ENCODE measurements around the gene HEPHL1.

The HEPHL1 gene

DNA sequence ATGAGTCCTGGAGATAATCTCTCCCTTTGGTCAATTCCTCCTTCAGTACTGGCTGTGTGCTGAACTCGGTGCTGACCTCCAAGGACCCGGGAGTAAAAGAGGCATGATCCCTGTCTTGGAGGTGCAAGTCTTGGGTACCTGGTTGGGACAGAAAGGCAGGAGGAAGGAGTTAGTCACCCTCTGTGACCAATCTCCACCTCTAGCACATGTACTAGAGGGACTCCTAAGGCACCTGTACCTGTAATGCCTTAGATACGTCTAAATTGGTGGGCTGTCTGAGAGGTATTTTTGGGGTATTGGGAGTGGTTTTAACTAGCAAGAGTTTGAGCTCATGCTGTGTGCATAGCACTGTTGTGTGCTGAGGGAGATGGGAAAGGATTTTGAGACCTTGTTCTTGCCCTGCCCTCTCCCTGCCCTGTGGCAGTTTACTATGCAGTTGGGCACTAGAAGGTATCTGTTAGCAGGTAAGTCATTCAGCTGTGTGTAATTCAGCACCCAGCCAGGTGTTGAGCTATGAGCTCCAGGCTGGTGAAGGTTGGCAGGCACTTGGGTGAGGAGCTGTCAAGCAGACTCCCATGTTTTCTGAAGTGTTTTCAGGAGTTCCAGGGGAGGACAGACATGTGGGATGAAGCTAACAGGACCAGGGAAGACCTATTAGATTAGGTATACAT, 110.0 kb downstream of the HEPHL1 start:
- DNase-seq: no peak

DNA sequence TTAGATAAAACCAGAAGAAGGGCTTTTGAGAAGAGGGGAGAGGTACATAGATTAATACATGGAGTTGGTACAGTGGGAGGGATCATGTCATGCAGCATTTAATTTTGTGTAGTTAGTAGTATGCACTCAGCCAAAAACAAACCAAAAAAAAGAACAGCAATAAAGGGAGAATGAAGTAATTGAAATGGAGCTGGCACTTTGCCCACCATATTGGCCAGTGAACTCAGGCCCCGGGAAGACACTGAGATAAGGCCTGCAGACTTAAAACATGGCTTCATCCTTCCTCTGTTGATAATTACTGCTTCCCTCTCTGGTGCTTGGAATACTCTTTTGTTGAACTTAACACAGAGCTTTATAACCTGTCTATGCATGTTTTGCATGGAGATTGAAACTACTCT, 110.6 kb downstream of the HEPHL1 start:
- DNase-seq: no peak

DNA sequence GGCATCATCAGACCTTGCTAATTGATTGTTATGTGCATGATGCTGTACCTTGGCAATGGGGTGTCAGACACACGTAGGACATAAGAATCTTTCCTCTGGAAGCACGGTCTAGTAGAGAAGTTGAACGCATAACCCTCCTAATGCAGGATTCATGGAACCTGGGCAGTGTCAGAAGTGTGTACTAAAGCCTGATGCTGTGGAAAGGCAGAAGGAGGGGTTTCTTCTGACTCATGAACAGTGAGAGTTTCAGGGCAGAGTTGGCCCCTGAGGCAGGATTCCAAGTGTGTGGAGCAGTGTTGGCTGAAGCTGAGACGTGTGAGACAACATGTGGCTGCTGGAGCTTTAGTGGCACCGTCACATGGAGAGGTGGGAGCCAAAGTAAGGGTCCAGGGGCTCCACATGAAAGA, 111.0 kb downstream of the HEPHL1 start:
- no peak for DNase-seq

DNA sequence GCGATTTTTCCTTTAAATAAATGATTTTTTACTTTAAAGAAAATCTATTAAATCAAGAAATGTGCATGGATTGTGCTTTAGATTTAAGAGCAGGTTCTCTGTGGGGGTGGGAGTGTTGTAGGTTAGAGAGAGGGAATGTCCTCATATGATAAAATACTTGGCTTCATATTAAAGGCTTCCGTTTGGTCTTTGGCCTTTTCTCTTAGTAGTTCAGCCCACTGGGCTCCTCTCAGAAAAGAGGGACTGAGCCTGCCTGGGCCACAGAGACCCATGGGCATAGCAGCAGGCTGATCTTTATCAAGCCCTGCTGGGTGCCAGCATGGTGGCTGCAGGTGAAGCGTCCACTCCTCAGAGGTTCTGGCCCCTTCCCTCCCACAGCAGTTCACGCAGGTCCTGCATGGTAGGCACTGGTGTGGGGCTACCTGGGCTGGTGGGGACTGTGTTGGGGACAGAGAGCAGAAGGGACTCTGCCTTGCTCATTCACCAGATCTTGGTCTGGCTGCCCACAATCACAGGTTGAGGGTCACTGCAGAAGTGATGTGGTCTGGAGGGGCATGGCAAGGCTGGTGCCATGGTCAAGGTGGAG, 111.8 kb downstream of the HEPHL1 start:
- DNase-seq: no peak

DNA sequence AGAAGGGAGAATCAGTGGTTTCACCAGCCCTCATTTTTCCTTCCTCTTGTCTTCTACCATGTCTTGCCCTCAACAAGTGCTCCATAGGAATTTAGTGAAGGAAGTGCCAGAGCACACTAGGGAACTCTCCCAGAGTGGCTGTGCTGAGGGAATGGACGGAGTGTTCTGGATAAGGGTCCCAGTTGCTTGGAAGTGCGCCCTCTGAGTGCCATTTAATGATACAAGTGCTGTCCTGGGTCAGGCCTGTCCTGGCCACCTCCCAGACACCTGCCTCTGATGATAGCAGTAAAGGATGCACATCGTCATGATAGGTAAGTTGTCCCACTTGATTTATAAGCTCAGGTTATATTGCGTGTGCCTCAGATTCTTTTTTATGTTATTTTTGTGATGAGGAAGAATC, 112.6 kb downstream of the HEPHL1 start:
- DNase-seq: no peak

DNA sequence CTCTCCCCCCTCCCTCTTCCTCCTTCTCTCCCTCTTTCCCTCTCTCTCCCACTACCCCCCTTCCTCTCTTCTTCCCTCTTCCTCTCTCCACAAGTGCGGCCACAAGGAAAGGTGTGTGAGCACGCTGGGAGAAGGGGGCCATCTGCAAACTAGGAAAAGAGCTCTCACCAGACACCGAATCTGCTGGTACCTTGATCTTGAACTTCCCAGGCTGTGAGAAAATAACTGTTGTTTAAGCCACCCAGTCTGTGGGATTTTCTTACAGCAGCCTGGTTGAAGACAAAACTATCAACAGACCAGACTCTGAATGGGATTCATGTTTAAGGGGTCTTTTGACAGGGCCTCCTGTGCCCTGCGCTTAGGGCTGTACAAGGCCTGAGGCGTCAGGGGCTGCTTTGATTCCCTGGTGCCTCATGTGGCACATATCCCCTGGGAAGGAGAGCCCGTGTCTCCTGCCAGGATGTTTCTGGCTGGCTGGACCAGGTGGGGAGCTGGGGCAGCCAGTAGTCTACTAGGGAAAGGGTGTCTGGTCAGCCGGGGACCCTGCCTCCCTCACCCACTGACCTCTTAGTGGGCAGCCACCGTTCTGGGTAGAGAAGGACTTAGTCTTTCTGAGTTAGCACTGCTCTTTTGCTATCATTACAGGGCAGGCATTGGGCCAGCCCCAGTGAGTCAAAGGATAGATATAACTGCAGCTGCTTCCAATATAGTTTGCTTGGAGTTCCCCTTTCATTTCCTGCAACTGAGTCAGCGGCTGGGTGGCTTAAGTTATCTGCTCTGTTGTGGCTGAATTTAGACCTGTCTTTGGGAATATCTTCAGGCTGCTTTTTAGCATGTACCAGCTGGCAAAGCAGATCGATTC, 113.7 kb downstream of the HEPHL1 start:
- DNase-seq: no peak

DNA sequence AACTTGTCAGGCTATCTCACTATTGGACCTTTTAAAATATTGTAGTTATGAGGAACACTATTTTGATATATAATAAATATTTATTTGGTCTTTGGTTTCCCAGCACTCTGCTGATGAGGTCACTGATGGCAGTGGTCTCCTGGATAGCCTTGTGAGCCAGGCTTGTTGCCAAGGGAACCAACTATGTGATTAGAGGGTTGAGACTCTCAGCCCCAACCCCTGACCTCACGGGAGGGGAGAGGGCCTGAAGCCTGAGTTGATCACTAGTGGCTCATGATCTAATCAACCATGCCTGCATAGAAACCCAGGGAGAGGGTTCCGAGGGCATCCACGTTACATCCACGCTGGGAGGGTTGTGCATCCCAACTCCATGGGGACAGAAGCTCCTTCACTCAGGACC, 118.3 kb downstream of the HEPHL1 start:
- DNase-seq: no peak

DNA sequence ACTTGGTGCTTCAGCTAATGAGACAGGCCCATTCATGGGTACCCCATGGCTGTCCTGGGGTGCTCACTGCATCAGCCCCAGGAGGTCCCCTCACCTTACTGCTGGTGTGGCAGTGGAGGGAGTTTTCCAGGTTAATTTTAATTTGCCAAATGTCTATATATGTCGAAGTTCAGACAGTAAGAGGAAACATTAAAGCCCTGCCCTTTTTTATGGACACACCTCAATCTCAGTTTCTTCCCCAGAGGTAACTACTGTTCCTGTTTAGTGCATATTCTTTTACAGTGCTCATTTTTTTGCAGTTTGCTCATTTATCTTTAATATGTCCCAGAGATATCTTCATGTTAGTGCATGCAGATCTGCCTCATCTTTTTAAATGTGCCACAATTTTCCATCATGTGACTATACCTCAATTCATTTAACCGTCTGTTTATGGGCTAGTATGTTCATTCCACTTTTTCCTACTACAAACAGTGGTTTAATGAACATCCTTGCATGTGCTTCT, 119.1 kb downstream of the HEPHL1 start:
- no peak for DNase-seq

DNA sequence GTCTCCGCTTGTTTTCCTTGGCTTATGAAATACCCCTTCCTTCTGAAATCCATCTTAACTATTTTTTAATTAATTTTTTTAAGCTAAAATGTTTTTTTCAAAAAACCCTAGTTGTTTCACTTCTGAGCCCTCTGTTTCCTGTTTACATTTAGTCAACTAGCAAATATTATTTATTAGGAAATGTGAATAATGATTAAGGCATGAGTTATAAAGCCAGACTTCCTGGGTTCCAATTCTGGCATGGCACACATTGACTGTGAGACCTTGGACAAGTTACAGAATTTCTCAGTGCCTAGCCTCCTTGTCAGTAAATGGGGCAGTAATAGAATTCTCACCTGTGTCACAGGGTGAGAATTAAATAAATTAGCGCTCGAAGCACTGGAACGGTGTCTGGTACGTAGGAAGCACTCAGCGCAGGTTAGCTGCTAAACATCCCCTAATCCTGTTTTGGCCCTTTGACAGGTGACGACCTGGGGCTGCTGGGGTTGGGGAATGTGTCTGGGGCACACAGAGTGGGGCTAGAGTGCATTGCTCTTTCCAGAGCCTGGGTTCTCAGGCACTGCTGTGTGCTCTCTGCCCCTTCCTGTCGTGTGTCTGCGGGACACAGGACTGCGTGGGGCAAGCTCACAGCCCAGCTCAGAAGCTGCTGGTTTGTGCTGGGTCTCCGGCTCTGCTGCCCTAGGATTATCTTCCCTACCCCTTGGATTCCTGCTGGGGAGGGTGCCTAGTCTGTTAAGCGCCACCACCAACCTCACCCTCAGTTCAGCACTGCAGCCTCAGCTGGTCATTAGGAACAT, 120.6 kb downstream of the HEPHL1 start:
- DNase-seq: no peak

DNA sequence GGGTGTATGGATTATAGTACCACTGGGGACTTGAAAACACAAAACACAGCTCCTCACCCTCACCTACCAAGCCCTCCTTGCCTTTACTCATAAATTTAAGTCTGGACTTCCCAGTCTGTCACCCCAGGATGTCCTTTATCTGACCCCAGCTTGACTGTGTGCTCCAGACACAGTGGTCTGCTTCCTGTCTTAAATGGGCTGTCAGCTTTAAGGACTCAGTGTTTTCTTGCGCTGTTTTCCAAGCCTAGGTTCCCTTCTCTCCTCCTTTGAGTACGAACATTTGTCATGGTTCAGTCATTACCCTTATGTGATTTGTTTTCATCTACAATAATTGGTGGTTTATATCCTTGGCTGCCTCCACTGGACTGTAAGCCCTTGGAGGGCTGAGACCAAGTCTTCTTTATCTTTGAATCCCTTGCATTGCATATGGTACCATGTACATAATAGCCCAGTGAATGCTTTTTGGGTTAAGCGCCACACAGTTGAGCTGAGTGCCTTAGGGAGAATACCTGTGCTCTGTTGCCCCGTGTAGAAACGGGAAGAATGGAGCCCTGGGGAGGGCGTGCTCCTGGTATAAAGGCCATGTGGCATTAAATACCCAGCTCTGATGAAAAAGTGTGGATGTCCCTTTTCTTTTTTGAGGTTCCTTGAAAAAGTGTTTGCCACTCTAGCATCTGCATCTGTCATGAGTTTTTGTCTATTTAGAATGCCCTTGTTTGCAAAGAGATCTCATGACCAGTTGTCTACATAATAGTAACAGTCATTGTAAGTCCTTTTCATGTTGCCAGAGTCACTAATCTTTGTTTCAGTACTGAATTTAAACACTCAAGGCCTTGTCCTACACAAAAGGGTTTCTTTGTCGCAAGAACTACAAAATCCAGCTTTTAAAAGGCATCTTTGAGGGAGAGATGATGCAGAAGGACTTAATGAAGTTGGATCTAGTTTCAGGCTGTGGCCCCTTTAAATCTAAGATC, 121.4 kb downstream of the HEPHL1 start:
- no peak for DNase-seq

DNA sequence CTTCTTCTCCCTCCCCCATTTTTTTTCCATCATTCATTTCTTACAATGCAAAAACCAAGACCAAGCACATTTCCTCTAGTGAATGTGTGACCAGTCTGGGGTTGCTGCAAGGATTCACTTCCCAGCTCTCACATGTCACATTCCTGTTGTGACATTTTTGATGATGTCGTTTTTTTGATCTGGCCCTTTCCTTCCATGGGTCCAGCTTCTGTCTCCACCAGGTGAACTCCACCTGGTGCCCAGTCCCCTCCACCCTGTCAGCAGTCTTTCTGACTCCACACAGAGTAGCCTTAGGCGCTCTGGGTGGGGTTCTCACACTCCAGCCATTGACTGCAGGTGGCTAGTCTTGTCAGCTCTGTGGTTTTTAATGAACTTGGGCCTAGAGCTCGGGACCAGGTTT, 123.1 kb downstream of the HEPHL1 start:
- DNase-seq: no peak

DNA sequence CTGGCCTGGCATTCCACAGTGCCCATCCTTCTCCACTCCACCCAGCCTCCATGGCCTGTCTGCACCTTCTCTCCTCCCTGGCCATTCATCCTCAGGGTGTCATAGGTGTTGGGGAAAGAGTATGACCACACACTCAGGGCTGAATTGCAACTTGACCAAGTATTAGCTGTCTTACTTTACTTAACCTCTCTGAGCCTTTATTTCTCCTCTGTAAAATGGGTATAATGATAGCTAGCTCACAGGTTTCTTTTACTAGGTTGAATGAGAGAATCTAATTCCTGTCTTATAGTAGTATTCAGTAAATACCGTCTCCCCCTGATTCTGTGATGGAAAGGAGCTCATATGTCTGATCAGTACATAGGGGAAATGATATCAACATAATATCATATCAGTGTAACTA, 123.5 kb downstream of the HEPHL1 start:
- DNase-seq: no peak

DNA sequence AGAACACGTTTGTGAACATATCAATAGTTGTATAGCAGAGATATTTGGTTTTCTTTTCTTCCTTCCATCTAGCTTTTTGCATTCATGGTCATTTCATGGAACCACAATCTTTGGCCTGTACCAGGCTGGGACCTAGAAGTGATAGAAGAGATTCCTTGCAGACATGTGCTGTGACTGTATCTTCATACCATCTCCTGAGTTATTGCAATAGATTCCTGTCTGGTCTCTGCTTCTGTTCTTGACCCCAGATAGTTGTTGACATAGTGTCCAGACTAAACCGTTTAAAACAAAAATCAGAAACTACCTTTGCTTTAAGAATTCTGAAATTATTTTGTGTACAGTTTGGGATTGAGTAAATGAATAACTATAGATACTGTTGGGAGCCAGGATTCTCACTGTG, 124.3 kb downstream of the HEPHL1 start:
- DNase-seq: no peak

DNA sequence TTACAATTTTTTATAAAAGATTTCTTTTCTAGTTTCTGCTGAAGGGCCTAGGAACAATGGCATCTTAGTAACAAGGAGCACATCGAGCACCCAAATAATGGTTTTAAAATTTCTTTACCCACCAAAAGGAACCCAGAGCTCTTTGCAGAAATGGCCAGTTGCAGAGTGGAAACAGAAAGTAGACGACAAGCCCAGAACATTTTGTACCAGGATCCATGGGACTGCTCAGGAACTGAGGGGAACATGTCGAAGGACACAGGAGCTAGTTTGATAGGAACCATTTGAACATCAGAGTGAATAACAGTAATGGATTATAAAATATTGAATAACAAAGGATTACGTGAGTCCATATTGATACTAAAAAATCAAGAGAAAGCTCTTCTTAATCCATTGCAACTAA, 124.8 kb downstream of the HEPHL1 start:
- DNase-seq: no peak

DNA sequence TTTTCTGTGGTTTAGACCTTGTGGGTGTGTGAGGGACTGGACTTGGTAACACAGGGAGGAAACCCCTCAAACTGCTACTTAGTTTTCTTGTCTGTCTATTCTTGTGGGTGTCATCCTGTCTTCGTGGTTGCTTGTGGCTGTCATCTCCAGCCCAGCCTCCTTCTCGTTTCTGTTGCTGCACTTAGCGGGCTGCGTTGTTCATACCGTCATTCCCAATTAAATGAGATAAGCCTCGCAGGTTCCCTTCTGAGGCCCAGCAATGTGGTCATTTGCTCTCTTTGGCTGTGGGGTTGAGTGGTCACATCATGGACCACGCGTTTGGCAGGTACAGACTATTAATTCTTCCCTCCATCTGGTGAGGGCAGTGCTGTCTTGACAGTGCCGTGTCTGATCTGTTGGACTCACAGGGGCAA, 126.3 kb downstream of the HEPHL1 start:
- DNase-seq: no peak

DNA sequence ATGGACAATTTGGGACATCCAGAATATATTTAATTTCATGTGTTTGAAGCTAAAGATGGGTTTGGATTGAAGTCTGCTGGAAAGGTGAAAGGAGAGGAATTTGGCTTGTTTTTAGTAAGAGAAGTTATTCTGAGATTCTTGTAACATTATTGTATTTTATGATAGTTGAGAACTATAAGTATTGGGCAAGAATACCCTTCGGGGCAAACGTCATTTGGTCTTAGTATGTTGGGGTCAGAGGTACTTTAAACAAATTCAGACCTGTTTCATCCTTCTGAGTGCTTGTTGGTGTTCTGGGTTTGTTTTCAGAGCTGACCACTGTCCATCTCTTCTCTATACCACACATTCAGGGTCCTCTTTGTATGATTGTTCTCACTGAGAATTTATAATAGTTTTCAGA, 127.0 kb downstream of the HEPHL1 start:
- no peak for DNase-seq

DNA sequence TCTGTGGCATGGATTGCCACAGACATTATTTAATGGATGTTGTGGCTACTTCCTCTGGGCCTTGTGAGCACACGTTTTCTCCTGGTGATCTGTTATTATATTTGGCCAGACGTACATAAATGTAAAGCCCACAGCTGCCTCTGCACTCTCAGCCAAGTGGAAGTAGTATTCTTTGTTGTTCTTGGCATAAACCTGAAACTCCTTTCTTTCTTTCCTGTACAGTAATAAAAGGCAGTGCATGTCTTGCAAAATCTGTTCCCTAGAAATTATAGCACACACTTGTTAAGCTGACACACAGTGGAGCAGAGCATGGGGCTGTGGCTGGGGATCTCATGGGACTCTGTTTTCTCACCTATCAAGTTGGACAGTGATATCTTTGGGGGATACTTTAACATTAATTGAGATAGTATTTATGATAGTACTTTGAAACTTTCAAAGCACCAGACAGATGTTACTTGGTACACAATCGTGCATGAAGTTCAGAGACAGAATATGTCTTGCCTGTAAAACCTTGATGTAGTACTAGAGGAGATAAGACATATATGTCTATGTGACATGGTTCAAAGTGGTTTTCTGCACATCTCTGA, 128.4 kb downstream of the HEPHL1 start:
- no peak for DNase-seq

DNA sequence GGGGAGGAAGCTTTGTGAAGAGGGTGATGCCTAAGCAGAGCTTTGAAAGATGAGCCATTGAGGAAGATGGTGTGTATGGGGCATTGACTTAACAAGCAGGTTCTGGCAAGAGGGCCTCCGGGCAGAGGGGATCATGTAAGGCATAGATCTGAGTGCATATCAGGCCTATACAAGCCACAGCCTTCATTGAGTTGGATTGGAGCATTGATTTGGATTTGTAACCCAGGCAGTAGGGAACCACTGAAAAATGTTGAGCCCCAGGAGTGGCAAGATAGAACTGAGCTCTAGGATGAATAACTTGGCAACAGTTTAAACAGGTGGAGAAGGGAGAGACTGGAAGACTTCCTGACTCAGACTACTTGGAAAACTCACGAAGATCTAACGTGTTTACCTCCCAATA, 128.9 kb downstream of the HEPHL1 start:
- DNase-seq: no peak

DNA sequence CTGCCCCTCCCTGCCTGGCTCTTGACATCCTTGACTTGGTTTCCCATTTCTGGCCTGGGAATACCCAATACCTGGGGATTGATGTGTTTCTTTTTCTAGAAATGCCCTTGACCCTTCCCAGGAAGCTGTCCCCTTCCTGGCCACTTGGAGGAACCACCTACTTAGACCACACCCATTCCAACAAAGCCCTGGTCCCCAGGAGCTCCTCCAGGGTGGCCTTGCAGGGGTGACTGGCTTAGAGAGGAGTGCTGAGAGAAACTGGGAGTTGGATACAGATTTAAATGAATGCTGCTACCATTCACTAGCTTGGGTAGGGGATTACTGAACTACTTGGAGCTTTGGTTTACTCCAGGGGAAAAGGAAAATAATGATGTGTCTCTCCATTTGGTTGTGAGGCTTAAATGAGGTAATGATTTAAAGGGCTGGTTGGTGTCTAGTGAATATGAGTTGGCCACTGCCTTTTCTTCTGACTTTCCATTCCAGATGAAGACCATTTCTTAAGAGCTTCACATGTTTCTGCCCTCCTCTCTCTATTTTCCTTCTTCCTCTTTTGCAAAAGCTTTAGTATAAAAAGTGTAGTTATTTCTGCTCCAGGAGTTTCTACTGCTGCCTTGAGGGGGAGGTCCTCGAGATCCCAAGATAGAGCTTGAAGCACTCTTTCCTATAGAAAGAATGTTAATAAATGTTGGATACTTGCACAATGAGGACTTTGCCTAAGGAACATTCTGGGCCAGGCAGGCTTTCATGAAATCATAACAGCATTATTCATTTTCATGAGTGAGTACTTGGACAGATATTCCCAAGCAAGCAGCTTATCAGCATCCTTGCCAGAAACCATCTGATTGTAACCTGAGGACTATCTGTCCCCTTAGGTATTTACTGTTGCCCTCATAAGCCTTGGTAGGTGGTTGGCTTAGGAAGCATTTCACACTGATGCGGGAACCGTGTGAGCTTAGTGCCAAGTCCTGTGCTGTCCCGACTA, 129.8 kb downstream of the HEPHL1 start:
- DNase-seq: no peak

Measured in effector CD4-positive, alpha-beta T cell (primary cell).